Right lobe of liver (tissue), 4 donors: ENCODE data around the gene LMX1B.
"Not testable (repeated sequence)": the region's sequence is repeated elsewhere in the genome, so short reads cannot be mapped to it uniquely, and the experiment has no call there.

Experiments used
- CTCF ChIP-seq, 4 donors: fragments of 200-600 bp in 3 of 4; fragments of 450-650 bp in 1 of 4; IDR thresholded peaks; one replicate each; pipeline versions ENCODE4 v1.5.1 to v1.8.0; 2016 to 2022; ENCODE audit warnings: antibody characterized with exemption in 4 of 4, mild to moderate bottlenecking in 2 of 4
- POLR2A ChIP-seq: fragments of 450-650 bp; IDR thresholded peaks from one replicate; pipeline ENCODE4 v1.6.1; 2017; ENCODE audit warnings: antibody characterized with exemption, mild to moderate bottlenecking
- donor health status: DM: no; HTN: no; CAD: no.
- donor health status: DM: no; HTN: no; CAD: no.
- donor health status: DM: no; HTN: yes; CAD: no.

DNA sequence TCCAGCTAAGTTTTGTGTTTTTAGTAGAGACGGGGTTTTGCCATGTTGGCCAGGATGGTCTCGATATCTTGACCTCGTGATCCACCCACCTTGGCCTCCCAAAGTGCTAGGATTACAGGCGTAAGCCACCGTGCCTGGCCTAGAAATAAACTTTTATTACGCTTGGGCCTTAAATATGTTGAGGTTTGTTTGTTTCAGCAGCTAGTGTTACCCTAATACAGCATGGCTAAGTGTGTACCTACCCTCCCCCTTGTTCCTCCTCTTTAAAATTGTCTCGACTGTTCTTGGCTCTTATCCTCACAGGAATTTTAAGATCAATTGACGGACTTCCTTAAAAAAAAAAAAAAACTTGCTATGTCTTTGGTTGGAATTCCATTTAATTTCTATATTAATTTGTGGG lies 114.5 kb downstream of the LMX1B start:
- TF ChIP-seq CTCF (IDR thresholded peaks at IDR 0.05); POLR2A: not testable (repeated sequence)
